ENCODE measurements around the gene FA2H.

- no peak for TF ChIP-seq SUZ12 (IDR thresholded peaks at IDR 0.05; ENCODE audit: extremely low read depth, insufficient read depth, insufficient read length)
- TF ChIP-seq YY1 (IDR thresholded peaks at IDR 0.05; ENCODE audit: insufficient read depth, insufficient read length) = no peak
- no peak for TF ChIP-seq ZNF274 (IDR thresholded peaks at IDR 0.05; ENCODE audit: low read depth, low read length)
These were observed 74.0 kb downstream of the FA2H start, which contains the start of gene MLKL for GRCh38 chr16:74700438-74701225.
